ENCODE results near the gene KCNIP3. TPM values are rescaled to one million over a fixed set of nuclear protein-coding genes. Genes with fewer than 3 reads are reported as not detected.

Gene KCNIP3
- total RNA-seq, 1 donor from 2014 or later = 27.5 TPM

GRCh38 chr2:95347681-95348608 is 50.8 kb downstream of the KCNIP3 start:
- intact Hi-C loops (cut with DNase I) = no loop called here
- Histone ChIP-seq H3K9me3 (no peaks in the 10 kb centered on the region), H3K27ac (peak overlapping the region; percentile 48), H3K27me3 (no peaks in the 10 kb centered on the region), H3K4me3 (peak overlapping the region; percentile 62 to 71), H3K36me3 (no peaks in the 10 kb centered on the region), H3K4me1 (peaks cover 31% of the 10 kb centered on the region)
- no peak for TF ChIP-seq POLR2AphosphoS5 (IDR thresholded peaks at IDR 0.05; ENCODE audit: insufficient read depth in 1 of 2, low read depth in 1 of 2)
- no peak for TF ChIP-seq POLR2A (IDR thresholded peaks at IDR 0.05)
- no peak for TF ChIP-seq CTCF (IDR thresholded peaks at IDR 0.05)
- peak in 1 of 2 donors; percentile 86 for DNase-seq (ENCODE audit: extremely low spot score in 2 of 2)

GRCh38 chr2:95348609-95349567 is 51.7 kb downstream of the KCNIP3 start:
- intact Hi-C loops (cut with DNase I) = no loop called here
- peak; percentile 85 to 86 for DNase-seq (ENCODE audit: extremely low spot score in 2 of 2)
- H3K27me3 ChIP-seq = no peaks in the 10 kb centered on the region
- peaks cover 31% of the 10 kb centered on the region for H3K4me1 ChIP-seq
- no peaks in the 10 kb centered on the region for H3K36me3 ChIP-seq
- no peak for TF ChIP-seq POLR2A (IDR thresholded peaks at IDR 0.05)
- TF ChIP-seq POLR2AphosphoS5 (IDR thresholded peaks at IDR 0.05; ENCODE audit: insufficient read depth in 1 of 2, low read depth in 1 of 2) = peak in 1 of 2 donors; percentile 37
- no peak overlapping the region for H3K4me3 ChIP-seq
- no peak overlapping the region for H3K27ac ChIP-seq
- no peaks in the 10 kb centered on the region for H3K9me3 ChIP-seq

GRCh38 chr2:95349568-95350322 is 52.6 kb downstream of the KCNIP3 start:
- no peaks in the 10 kb centered on the region for H3K9me3 ChIP-seq
- intact Hi-C loops (cut with DNase I) = no loop called here
- peak; percentile 85 to 86 for DNase-seq (ENCODE audit: extremely low spot score in 2 of 2)
- H3K27ac ChIP-seq = no peak overlapping the region
- no peak overlapping the region for H3K4me3 ChIP-seq
- TF ChIP-seq CTCF (IDR thresholded peaks at IDR 0.05) (no peak), POLR2AphosphoS5 (IDR thresholded peaks at IDR 0.05; ENCODE audit: insufficient read depth in 1 of 2, low read depth in 1 of 2) (no peak), POLR2A (IDR thresholded peaks at IDR 0.05) (no peak)
- peaks cover 30% of the 10 kb centered on the region for H3K4me1 ChIP-seq
- H3K36me3 ChIP-seq = no peaks in the 10 kb centered on the region
- no peaks in the 10 kb centered on the region for H3K27me3 ChIP-seq

- intact Hi-C loops (cut with DNase I) = no loop called here
- peaks cover 24% of the 10 kb centered on the region for H3K4me1 ChIP-seq
- no peak overlapping the region for H3K4me3 ChIP-seq
- DNase-seq (ENCODE audit: extremely low spot score in 2 of 2) = peak; percentile 79 to 83
- no peaks in the 10 kb centered on the region for H3K36me3 ChIP-seq
- H3K27ac ChIP-seq = no peak overlapping the region
- TF ChIP-seq POLR2AphosphoS5 (IDR thresholded peaks at IDR 0.05; ENCODE audit: insufficient read depth in 1 of 2, low read depth in 1 of 2) (no peak), CTCF (IDR thresholded peaks at IDR 0.05) (no peak), POLR2A (IDR thresholded peaks at IDR 0.05) (no peak)
- no peaks in the 10 kb centered on the region for H3K27me3 ChIP-seq
- no peaks in the 10 kb centered on the region for H3K9me3 ChIP-seq
These were observed 53.2 kb downstream of the KCNIP3 start for GRCh38 chr2:95350368-95350767.

All from vagina (tissue), 2 donors.